Eye (tissue), 1 donor: Measurements from ENCODE around the gene ZGRF1.
"Not testable (repeated sequence)": the region's sequence is repeated elsewhere in the genome, so short reads cannot be mapped to it uniquely, and the experiment has no call there.

Source experiments
- DNase-seq: peaks from one replicate; pipeline ENCODE4 v3.0.0-alpha.2; 2015

The ZGRF1 gene

DNA sequence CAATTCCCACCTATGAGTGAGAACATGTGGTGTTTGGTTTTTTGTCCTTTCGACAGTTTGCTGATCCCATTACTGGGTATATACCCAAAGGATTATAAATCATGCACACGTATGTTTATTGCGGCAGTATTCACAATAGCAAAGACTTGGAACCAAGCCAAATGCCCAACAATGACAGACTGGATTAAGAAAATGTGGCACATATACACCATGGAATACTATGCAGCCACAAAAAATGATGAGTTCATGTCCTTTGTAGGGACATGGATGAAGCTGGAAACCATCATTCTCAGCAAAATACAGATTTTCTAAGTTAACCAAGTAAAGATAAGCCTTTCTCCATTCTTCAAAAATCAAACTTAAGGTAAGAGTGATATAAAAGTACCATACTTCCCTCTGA is 82.4 kb downstream of the ZGRF1 start:
- not testable (repeated sequence) for DNase-seq

DNA sequence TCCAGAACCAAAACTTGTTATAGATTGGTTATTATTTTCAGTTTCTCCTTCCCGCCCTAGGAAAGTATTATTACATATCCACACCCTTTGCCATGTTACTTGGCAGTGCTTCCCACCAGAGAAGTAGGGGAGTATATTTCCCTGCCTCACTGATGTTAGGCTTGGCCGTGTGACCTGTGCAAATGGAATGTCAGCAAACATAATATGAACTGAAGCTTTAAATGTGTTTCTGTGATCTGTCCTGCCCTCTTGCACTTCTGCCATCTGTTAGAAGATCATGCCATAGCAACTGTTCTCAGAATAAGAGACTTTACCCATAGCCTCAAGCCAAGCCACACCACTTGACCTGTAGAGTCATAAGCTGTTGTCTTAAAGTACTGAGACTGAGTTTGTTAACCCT is 84.0 kb downstream of the ZGRF1 start:
- DNase-seq: no peak

DNA sequence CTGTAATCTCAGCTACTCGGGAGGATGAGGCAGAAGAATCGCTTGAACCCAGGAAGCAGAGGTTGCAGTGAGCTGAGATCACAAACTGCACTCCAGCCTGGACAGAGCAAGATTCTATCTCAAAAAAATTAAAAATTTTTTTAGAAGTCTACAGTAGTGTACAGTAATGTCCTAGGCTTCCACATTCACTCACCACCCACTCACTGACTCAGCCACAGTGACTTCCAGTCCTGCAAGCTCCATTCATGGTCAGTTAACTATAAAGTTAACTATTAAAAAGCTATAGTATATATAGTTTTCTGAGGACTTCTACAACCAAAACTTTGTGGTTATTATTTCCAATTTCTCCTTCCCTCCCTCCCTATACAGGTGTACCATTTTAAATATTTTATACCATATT is 86.0 kb downstream of the ZGRF1 start:
- DNase-seq: no peak

DNA sequence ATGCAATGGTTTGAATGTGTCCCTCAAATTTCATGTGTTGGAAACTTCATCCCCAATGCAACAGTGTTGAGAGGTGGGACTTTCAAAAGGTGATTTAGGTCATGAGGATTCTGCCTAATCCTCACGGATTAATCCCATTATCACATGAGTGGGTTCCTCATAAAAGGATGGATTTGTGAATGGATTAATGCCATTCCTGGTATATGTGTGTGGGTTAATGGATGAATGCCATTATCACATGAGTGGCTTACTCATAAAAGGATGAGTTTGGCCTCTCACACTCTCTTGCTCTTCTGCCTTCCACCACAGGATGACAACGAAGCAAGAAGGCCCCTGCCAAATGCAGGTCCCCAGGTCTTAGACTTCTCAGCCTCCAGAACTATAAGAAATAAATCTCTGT is 90.2 kb downstream of the ZGRF1 start:
- DNase-seq: no peak

DNA sequence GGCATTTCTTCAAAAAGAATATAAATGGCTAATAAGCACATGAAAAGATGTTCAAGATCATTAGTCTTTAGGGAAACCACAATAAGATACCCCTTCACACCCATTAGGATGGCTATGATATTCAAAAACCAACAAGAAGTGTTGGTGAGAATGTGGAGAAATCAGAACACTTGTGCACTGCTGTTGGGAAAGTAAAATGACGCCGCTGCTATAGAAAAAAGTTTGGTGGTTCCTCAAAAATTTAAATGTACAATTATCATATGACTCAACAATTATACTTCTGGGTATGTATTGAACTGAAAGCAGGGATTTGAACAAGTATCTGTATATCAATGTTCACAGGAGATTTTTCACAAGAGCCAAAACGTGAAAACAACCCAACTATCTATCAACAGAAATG is 91.4 kb downstream of the ZGRF1 start:
- DNase-seq: no peak

DNA sequence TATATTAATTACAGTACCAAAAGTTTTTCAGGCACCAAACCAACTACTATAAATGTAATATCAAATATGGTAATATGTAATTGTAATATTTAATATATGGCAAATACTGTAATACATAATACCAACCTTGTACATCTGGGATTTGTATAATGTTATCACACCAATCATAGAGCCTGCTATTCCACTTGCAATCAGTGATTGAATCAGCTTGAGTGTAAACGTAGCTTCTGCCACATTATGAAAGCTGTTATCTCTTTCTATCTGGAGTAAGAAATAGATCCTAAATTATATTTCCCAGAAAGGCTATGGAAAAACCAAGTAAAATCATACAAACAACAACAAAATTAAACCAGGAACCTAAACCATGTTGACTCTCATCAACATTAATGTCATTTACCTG is 96.0 kb downstream of the ZGRF1 start:
- DNase-seq: no peak

DNA sequence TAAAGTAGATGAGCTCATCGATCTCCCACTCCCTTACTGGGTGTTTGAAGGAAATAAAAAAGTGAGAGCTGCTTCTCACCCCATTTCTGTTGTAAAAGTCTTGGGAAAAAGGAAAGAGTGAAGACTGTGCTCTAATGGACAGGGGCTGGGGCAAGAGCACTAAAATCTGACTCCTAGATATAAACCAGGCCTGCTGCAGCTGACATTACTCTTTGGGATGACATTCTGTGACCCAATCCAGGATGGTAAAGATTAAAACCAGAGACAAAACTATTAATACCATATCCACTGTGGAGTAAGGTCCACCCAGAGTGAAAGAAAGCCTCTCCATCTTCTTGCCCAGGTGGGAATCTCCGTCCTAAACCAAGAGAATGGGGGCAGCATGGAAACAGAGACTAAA is 100.6 kb downstream of the ZGRF1 start:
- DNase-seq: no peak

DNA sequence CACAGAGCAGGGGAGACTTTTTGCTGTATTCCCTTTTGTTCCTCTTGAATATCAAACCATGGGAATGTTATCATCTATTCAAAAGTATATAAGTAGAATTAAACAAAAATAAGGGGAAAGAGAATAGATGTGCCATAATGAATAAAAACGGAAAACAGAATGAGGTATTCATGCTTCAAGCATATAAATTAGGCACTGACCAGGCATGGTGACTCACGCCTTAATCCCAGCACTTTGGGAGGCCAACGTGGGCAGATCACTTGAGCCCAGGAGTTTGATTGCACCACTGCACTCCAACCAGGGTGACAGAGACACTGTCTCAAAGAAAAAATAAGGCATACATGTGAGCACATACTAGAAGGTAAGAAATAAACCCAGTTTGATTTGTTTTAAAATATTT is 104.4 kb downstream of the ZGRF1 start:
- DNase-seq: no peak

DNA sequence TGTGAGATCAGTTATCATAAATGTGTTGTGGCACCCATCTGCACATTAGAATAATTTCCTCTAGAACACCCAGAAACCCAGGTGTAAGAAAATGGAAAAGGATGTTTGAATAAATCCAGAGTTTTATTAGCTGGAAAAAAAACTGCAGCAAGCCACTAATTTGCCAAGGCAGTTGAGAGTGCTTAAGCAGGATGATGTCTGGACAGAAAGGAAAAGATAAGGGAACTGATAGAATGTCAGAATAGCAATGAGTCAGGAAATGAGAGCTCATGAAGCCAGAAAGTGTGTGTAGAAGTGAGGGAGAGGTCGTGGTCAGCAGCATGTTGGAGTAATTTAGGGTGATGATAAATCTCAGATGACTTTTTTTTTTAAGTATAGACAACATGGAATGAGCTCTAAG is 105.6 kb downstream of the ZGRF1 start:
- no peak for DNase-seq

DNA sequence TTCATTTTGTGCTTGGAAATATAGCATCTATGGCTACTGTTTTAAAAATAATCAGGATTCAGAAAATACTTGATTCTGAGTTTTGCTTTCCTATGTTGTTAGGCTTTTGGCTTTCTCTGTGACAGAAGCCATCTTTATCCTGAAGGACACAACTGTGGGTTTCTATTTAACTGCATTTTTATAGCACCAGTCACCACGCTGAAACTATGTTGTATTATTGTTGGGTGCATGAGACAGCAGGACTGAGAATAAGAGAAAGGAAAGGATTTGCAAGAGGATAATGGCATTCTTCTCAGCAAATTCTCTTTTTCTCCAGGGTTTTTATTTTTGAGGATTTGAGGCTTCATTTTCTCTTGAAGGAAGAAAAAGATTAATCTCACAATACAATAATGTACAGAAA is 110.6 kb downstream of the ZGRF1 start:
- no peak for DNase-seq

DNA sequence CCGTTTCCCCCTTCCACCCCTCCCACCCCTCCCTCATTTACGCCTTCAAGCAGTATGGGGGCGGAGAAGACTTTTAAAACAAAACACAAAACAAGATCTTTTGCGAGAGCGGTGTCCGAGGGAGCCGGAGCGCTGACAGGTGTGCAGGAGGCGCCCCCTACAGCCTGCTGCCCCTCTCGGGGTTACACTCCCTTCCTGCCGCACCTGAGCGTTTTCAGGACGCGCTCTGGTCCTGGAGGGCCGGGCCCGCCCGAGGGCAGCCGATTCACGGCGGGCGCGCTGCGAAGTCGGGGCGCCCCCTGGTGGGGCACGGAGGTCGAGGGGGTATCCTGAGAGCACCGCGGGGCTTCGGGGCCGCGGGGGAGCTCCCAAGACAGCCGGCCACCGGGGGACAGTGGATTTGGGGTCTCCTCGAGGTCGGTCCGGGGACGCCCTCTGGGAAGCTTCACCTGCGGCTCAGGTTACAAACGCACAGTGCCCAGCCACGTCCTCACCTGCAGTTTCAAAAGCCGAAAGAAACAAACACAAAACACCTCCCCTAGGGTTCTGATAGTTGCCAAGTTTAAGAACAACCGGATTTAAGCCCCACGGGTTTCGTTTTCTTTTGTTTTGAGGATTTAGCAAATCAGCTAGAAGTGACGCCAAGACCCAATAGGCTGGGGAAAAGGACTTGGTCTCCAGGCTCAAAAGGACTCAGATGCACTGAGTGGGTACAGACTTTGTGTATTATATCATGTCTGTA is 112.8 kb downstream of the ZGRF1 start:
- DNase-seq: peak; percentile 79

DNA sequence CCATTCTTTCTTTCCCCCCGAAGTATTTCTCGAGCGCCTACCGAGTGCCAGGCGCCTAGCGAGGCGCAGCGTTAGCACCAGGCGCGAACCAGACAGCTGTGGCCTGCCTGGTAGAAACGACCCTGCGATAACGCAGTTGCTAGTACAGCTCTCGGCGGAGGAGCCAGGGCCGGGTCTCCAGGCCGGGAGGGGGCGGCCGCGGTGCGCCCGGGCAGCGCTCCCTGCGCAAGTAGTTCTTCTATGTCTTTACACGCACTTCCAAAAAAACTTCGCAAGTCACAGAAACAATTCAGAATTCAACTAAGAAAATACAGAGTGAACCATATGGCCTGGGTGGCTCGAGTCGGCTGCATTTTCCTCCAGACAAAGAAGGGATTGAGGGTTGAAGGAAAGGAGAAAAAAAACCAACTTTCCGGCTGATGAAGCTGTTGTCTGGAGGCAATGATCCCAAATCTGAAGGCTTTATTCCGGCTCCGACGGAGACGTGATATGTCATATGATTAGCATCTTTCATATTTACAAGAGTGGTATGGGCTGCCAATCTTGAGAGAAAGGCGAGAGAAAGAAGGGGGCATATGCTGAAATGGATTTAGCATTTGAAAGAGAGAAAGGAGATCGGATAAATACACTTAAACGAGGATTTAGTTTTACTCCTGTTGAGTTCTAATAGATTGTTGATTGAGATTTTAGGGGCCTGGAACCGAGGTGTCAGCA is 113.5 kb downstream of the ZGRF1 start:
- peak; percentile 81 for DNase-seq

DNA sequence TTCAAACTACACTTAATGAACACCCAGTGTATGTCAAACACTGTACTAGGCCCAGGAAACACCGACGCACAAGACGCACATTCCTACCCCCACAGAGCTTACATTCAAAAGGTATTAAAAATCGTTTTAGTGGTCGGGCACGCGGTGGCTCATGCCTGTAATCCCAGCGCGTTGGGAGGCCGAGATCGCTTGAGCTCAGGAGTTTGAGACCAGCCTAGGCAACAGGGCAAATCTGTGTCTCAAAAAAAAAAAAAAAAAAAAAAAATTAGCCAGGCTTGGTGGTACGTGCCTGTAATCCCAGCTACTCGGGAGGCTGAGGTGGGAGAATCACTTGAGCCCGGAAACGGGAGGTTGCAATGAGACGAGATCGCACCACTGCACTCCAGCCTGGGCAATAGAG is 114.3 kb downstream of the ZGRF1 start:
- DNase-seq: peak; percentile 22

DNA sequence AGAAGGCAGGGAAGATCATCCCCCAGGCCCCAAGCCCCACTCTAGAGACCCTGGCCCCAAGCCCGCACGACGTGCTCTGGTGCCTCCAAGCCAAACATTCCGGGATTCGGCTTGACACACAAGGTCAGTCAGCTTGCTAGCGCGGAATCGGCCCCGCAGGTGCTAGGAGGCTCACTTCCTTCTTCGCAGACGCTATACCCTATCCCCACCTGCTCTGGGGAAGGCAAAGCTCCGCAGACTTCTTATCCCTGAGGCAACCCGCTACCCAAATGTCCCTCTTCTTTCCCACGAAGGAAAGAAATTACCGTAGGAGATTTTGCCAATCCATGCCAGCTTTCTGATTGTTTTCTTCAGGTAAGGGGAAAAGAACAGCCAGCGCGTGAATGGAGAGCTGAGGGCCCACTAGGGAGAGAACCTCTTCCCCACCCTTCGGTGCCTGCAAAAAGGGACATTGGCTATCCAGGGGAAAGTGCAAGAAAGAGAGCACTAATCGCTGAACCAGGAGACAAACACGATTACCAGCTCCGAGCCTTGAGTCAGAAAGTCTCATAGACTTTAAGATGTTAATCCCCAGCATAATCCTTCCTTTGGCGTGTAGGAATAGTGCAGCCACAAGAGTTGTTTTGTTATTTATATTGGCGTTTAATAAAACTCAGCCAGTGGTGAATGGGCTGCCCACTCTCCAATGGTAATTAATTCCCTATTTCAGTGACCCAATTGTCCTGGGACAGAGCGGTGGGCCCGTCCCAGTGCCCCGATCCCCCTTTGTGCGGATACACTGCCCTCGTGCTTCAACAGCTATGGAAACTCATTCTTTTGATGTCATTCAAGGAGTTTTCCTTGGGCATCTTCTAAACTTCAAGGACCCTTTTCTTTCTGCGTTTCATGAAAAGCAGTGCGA is 115.3 kb downstream of the ZGRF1 start:
- DNase-seq: peak; percentile 72

DNA sequence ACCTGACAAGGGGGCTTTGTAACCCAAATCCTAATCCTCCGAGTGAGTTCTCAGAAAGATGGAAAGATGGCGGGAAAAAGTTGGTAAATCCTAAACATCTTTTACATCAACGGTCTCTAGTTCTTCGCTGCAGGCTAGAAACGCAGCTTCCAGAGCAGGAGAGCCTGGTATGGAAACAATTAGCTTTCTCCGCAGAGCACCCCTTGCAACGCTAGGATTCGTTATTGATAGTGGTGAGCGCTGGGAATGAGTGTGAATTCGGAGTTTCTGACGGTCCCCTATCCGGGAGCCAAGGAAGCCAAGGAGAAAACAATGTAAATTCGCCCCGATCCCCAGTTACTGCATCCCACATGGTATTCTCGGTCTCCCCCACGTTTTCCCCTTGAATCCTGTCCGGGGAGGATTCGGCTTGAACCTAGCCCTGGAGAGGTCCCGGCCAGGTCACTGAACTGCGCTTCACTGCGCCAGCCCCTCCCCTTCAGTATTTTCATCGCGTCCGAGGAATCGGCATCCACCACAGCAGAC is 116.0 kb downstream of the ZGRF1 start:
- DNase-seq: peak; percentile 68

DNA sequence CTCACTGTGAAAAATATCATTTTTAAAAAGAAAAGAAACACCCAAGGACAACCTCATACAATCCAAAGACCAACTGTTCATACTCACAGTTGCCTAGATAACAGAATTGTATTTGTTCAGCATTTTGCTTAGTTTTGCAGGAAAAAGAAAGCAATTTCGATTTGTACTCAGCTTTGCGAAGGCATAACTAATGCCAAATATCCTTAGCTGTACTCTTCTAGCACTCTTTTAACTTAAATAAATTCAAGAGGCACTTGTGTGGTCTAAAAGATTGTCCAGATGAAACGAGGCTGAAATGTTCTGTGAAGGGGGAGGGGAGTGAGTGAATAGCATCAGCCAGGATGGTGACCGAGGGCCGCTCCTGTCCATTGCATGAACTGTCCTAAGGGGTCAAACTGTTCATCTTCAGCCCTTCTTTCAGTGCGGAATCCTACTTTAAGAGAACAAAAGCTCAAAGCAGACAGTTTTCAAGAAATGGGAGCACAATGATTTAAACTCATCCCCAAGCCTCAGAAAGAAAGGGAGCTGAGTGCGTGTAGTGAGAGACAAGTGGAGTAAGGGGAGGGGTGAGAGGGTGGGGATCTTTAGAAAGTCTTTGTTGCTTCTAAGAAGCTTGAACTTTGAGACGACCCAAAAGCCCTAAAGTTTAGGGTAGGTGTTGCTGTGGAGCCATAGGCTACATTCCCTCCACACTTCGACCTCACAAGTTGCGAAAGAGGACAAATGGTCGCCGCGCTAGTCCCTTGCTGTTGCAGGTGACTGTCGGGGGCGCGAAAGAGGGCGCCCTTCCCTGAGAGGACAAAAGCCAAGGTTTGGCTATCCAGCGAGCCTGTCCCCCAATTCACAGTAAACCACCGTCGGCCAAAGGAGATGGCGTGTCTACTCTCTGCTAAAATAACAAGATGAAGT is 116.8 kb downstream of the ZGRF1 start:
- DNase-seq: peak; percentile 71

DNA sequence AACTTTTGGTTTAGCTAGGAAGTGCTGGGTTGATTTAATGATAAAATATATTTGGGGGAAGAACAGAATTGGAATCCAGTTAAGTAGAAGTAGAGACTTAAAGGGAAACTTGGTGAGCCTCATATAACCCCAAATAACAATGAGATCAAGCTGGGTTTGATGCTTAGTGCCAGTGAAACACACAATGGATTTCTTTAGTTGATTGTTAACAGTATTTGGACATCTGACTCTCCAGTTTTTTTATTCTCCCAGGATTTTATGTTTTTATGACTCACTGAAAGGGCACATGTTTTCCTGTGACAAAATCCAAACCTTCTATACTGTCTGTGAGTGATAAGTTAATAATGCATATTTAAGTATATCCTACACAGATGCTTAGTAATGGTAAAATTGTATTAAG is 118.0 kb downstream of the ZGRF1 start:
- peak; percentile 33 for DNase-seq

DNA sequence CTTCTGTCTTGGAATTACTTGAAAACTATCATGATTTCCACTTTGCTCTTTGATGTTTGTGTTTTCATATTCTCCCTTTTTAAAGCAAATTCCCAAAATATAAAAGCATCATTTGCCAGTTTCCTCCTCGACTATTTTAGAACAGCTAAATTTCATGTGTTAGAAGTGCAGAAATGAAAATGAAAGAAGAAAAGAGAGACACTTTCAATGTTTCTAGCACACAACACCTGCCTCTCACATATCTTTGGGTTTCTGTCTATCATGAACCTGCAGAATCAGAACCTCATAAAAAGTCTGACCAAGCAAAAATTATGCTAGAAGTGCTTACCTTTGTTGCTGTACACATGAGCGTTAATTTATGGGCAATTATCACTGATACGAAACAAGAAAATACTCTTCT is 118.8 kb downstream of the ZGRF1 start:
- DNase-seq: peak; percentile 39

DNA sequence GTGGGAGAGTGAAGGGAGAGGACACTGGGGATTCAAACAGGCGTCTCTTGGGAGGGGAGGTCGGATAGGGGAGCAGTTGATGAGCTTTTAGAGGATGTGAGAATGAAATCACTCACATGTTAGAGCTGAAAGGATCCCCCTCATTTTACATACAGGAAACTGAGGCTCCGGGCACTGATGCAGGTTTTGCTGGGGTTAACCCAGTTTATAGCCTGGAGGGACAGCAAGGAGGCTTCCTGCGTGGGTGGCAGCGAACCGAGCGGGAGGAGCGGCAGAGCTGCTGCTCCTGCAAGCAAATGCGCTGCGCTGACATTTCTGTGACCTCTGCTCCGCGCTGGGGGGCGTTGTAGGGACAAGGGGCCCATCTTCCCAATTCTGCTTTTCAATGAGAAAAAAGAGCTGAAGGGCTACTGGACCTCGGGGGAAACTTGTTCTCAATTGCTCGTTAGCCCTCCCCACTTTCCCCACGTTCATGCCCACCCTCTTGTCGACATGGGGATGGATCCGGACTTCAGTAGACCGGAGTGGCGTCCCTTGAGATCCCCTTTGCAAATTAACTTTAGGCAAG is 119.6 kb downstream of the ZGRF1 start:
- peak; percentile 77 for DNase-seq

DNA sequence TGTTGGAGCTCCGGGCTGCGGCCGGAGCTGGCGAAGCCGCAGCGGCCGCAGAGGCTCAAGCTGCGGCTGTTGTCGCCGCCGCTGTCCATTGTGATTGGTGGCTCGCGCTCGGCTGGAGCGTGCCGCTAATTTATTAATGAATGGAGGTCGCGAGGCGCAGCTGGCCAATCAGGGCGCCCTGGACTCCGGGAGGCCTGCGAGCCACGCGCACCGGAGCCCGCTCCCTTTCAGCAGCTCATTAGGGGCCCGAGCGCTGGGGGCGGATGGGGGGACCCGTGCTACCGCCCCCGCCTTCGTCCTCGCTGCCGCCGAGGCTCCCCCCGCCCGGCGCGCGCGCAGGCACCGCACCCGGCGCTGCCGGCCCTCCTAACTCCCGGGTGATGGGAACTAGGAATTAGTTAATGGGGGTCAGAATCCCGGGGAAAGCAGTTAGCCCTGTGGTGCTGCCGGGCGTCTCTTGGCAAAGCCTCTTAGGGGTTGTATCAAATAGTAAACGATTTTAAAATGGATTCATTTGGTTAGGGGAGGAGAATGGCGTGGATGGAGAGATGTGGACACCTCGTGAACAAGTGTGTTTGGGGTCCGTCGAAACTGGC is 120.1 kb downstream of the ZGRF1 start:
- DNase-seq: peak; percentile 94

DNA sequence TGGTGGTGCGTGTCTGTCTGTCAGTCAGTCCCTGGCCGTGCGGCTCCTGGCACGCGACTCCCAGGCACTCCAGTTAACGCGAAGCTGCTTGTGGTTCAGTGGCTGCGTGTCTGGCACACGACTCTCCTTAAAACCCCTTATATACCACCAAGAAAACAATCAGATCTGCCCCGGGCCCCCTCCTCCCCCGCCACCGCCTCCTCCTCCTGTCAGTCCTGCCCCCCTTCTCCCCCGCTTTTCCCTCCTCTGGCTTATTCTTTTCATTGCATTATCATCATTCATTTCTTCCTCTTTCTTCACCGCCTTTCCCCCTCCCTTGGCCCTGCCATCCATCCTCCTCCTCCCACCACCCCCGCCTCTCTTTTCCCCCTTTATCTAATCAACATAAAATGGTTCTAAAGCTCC is 120.6 kb downstream of the ZGRF1 start, which contains the start of gene NEUROG2:
Gene NEUROG2 (minus strand): TSS at position 115 of the 405 bp plus-strand sequence. CDS start 705 bp downstream, outside the sequence.
- no peak for DNase-seq
